Heart left ventricle (tissue), 16 donors: ENCODE measurements around the gene NFIC. TPM values are rescaled to one million over a fixed set of nuclear protein-coding genes. Genes with fewer than 3 reads are reported as not detected.
A peak's percentile ranks its signal among the peaks of the same experiment; 100 is the strongest.

Source experiments
- ATAC-seq, 4 donors: fragments of 200-7000 bp; cut with Tn5 transposase; one replicate each; pipeline ENCODE4 v1.9.1; 2020 to 2022; ENCODE audit warnings: moderate library complexity in 4 of 4, mild to moderate bottlenecking in 3 of 4, moderate number of reproducible peaks in 1 of 4
- DNase-seq, 5 donors: peaks; one replicate each; pipeline ENCODE4 v3.0.0-alpha.2; 2020
- H3K27ac ChIP-seq, 12 donors: fragments of 200-600 bp; sonication (generic) in 4 of 12; one replicate each; pipeline versions ENCODE4 v1.5.0 to v1.8.0; 2016 to 2022; ENCODE audit warnings: mild to moderate bottlenecking in 2 of 12
- H3K27me3 ChIP-seq, 9 donors: fragments of 200-600 bp; sonication (generic) in 2 of 9; one replicate each; pipeline versions ENCODE4 v1.5.1 to v1.8.0; 2016 to 2022; ENCODE audit warnings: mild to moderate bottlenecking in 3 of 9
- H3K36me3 ChIP-seq, 9 donors: fragments of 200-600 bp; sonication (generic) in 2 of 9; one replicate each; pipeline versions ENCODE4 v1.5.0 to v1.8.0; 2018 to 2022; ENCODE audit warnings: mild to moderate bottlenecking in 2 of 9
- H3K4me1 ChIP-seq, 12 donors: fragments of 200-600 bp; sonication (generic) in 4 of 12; one replicate each; pipeline versions ENCODE4 v1.5.0 to v1.8.0; 2016 to 2022; ENCODE audit warnings: mild to moderate bottlenecking in 3 of 12
- H3K4me3 ChIP-seq, 12 donors: fragments of 200-600 bp; sonication (generic) in 4 of 12; one replicate each; pipeline versions ENCODE4 v1.5.0 to v1.8.0; 2017 to 2022; ENCODE audit warnings: mild to moderate bottlenecking in 9 of 12, moderate library complexity in 4 of 12
- H3K9me3 ChIP-seq, 12 donors: fragments of 200-600 bp; sonication (generic) in 4 of 12; one replicate each; pipeline versions ENCODE4 v1.5.0 to v1.8.0; 2016 to 2022; ENCODE audit warnings: mild to moderate bottlenecking in 1 of 12
- CTCF ChIP-seq, 12 donors: fragments of 200-600 bp; sonication (generic) in 4 of 12; IDR thresholded peaks; one replicate each; pipeline versions ENCODE4 v1.5.0 to v1.8.0; 2018 to 2022; ENCODE audit warnings: antibody characterized with exemption in 12 of 12, mild to moderate bottlenecking in 5 of 12
- POLR2A ChIP-seq, 2 donors: fragments of 450-650 bp; IDR thresholded peaks; one replicate each; pipeline ENCODE4 v1.6.1; 2017; ENCODE audit warnings: antibody characterized with exemption in 2 of 2, mild to moderate bottlenecking in 2 of 2, moderate library complexity in 2 of 2
- WGBS, 4 donors: extraction: QIAGEN DNeasy Blood & Tissue Kit in 2 of 4; methylation state at CpG; one replicate each; pipeline versions ENCODE4 v1.1.5 to v1.1.7; 2013 to 2018; 5-methylcytosine and 5-hydroxymethylcytosine counted together
- intact Hi-C, 10 donors: fragments of 100-400 bp; cut with DNase I; formaldehyde crosslinking; loops; one replicate each; pipeline versions ENCODE4 v1.11.1 to v1.14.2; 2022
- polyA plus RNA-seq, 2 donors: library from polyadenylated mRNA; stranded (reverse); fragments of 200-250 nt; gene quantifications; one replicate each; pipeline ENCODE4 v1.2.3, GENCODE V29; 2013
- total RNA-seq, 9 donors: library from RNA; depleted of rRNA in 2 of 9; stranded (reverse); fragments of >200 nt in 2 of 9; fragmentation: NEBNext Ultra II Directional in 3 of 9; extraction: Animal tissue kit (Norgen Biotek cat#: 25700) in 3 of 9; gene quantifications; one replicate each; pipeline versions ENCODE4 v1.1.0 to v1.2.4, GENCODE V29; 2016 to 2023
- donor health status: ischemic (EF 13 %, LVEDD 7.1; RV severe dilation, severe dysfunction).
- donor health status: healthy with polysubstance abuse.
- donor health status: DM: no; HTN: yes; CAD: no.
- donor health status: DM: no; HTN: no; CAD: no.
- donor health status: ischemic (EF 25% LVEDD 6.9; RV normal size, moderate dysfunction).
- donor health status: ischemic (EF 25% LVEDD 5.7; RV mildly dilated, moderate dysfunction).
- donor health status: healthy.
- donor health status: DM: yes; HTN: yes; CAD: no.
- donor health status: ischemic (EF 35%, LVEDD 5.7; RV mildly dilated, moderate dysfunction).
- donor health status: nonischemic (EF 11% LVEDD 7.7; RV severe dilation, severe dysfunction).
- donor health status: DM: yes; HTN: yes; CAD: no.
- donor health status: PGD.
- donor health status: ischemic (EF 29% LVEDD 5.4; RV normal size, mild dysfunction).
- donor health status: nonischemic (EF 23%, LVEDD 6.1; RV moderate dilation, normal function).

NFIC gene
- total and polyA plus RNA-seq, 11 donors = 107 to 267 (median 159) TPM

GRCh38 chr19:3404324-3405260 lies 38.2 kb downstream of the NFIC start:
- intact Hi-C loops = loop anchor here in 9 of 10 donors (1.0 to 5.0 kb wide), 7 partner anchors 24 to 44 kb away; partner anchors contain the start of gene NFIC (in 4 of the 9)
- H3K36me3 ChIP-seq = peaks cover 0 to 22% (median 0%) of the 10 kb centered on the region in 9 donors
- ATAC-seq (peak; percentile 60 to 79 (median 75)), DNase-seq (peak; percentile 92 to 94 (median 92))
- 9 to 17% (median 14%) methylated on average over 31 to 62 of the region's 62 CpGs for WGBS, 4 donors
- no peaks in the 10 kb centered on the region for H3K9me3 ChIP-seq
- peak overlapping the region; percentile 95 to 100 (median 100) for H3K27ac ChIP-seq
- H3K27me3 ChIP-seq = no peaks in the 10 kb centered on the region
- peak overlapping the region; percentile 13 to 63 (median 47) for H3K4me3 ChIP-seq
- H3K4me1 ChIP-seq = peaks cover 9 to 90% (median 52%) of the 10 kb centered on the region in 12 donors
- TF ChIP-seq CTCF (IDR thresholded peaks at IDR 0.05) (peak in 1 of 12 donors; percentile 10), POLR2A (IDR thresholded peaks at IDR 0.05) (peak in 1 of 2 donors; percentile 66)

- no peak for ATAC-seq
- H3K4me3 ChIP-seq = peak overlapping the region in 11 of 12 donors; percentile 22 to 63 (median 47)
Measured at GRCh38 chr19:3405261-3405653, 38.9 kb downstream of the NFIC start.

DNA sequence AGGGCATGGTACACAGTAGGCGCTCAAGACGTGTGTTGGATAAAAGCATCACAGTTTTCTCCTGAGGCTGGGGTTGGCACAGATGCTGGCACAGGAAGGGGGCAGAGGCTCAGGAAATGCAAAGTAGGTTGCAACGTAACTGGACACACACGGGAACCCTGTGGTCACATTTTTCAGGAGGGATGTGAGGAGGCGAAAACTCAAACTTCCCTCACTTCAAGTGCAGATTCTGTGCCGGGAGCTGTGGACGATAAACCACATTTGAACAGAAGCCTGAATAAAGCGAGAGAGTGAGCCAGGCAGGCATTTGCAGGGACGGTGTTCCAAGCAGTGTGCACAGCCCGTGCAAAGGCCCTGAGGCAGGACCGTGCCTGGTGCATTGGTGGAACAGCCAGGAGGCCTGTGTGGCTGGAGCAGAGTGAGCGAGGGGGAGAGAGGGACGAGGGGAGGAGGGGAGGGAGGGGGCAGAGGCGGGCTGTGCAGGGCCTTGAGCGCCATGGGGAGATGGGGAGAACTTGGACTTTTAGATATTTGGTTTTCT lies 40.3 kb downstream of the NFIC start:
- intact Hi-C loops = loop anchor here in 1 of 10 donors (5.0 kb wide), 1 partner anchor 39 kb away; the partner anchor contains the start of gene NFIC
- 73 to 84% (median 77%) methylated on average over 15 of the region's 15 CpGs for WGBS, 4 donors
- no peak for TF ChIP-seq POLR2A (IDR thresholded peaks at IDR 0.05)
- no peak for TF ChIP-seq CTCF (IDR thresholded peaks at IDR 0.05)
- no peak for ATAC-seq
- no peaks in the 10 kb centered on the region for H3K9me3 ChIP-seq
- H3K27me3 ChIP-seq = no peaks in the 10 kb centered on the region
- H3K27ac ChIP-seq = peak overlapping the region in 11 of 12 donors; percentile 95 to 100 (median 99)
- peaks cover 0 to 25% (median 0%) of the 10 kb centered on the region in 9 donors for H3K36me3 ChIP-seq
- H3K4me1 ChIP-seq = peaks cover 9 to 79% (median 53%) of the 10 kb centered on the region in 12 donors
- no peak for DNase-seq
- no peak overlapping the region for H3K4me3 ChIP-seq

More at GRCh38 chr19:3405261-3405653, 38.9 kb downstream of the NFIC start:
- H3K27ac ChIP-seq = peak overlapping the region; percentile 95 to 100 (median 100)
- 31 to 52% (median 41%) methylated on average over 5 to 6 of the region's 6 CpGs for WGBS, 4 donors
- no peaks in the 10 kb centered on the region for H3K27me3 ChIP-seq
- no peaks in the 10 kb centered on the region for H3K9me3 ChIP-seq
- peaks cover 0 to 19% (median 0%) of the 10 kb centered on the region in 9 donors for H3K36me3 ChIP-seq
- DNase-seq = no peak
- intact Hi-C loops = loop anchor here in 6 of 10 donors (2.0 to 5.0 kb wide), 4 partner anchors 24 to 44 kb away; partner anchors contain the start of gene NFIC (in 2 of the 6)
- peaks cover 9 to 86% (median 53%) of the 10 kb centered on the region in 12 donors for H3K4me1 ChIP-seq
- TF ChIP-seq POLR2A (IDR thresholded peaks at IDR 0.05) = no peak
- TF ChIP-seq CTCF (IDR thresholded peaks at IDR 0.05) = no peak
